K562 (cell line): Measurements from ENCODE around the gene NBDY. TPM values are rescaled to one million over a fixed set of nuclear protein-coding genes. Genes with fewer than 3 reads are reported as not detected.

Experiments used
- ATAC-seq: fragments of 200-7000 bp; cut with Tn5 transposase; 3 replicates; pipeline ENCODE4 v1.9.1; 2020; ENCODE audit warnings: moderate library complexity
- BruUV-seq: library from RNA; stranded (reverse); fragments of 400-500 nt; replicated peaks from 2 replicates; lab custom pipeline; 2021; lab: Mats Ljungman, UMichigan
- CTCF ChIA-PET: fragments of 300-600 bp; formaldehyde crosslinking; extraction: SDS; loops from one replicate; lab custom pipeline; 2021; ENCODE audit warnings: low intra/inter-chr PET ratio; lab: Yijun Ruan, JAX
- POLR2A ChIA-PET: fragments of 300-600, 350-650 bp; sonication (Branson Sonifier 250); formaldehyde crosslinking; extraction: SDS; loops from one replicate; lab custom pipeline; 2021; ENCODE audit warnings: antibody characterized with exemption, inconsistent platforms; lab: Yijun Ruan, JAX
- DNase-seq, 4 experiments: peaks; one replicate each; pipeline versions ENCODE4 v3.0.0 to v3.0.0-alpha.2; 2011 to 2018; ENCODE audit warnings: low spot score in 3 of 4, mixed read lengths in 3 of 4; ENCODE audit errors: extremely low read depth in 1 of 4
- FAIRE-seq: peaks from 2 replicates; lab custom pipeline; 2011; peaks lifted over from hg19 to GRCh38; lab: Jason Lieb, UNC
- H2AFZ ChIP-seq: 2 replicates; pipeline ENCODE4 v1.6.0; 2011; ENCODE audit warnings: low read depth, low read length, control low read depth, inconsistent platforms
- H3K27ac ChIP-seq: fragments of 200-600 bp; 3 replicates; pipeline ENCODE4 v1.8.0; 2011; ENCODE audit warnings: low read depth, mild to moderate bottlenecking, control low read depth, inconsistent platforms, low read length, moderate library complexity, mixed read lengths; ENCODE audit errors: extremely low read depth
- H3K27me3 ChIP-seq, 2 experiments: fragments of 300-600 bp in 1 of 2; 2 replicates in 1 of 2; 3 replicates in 1 of 2; pipeline versions ENCODE4 v1.6.0 to v1.8.0; 2011; ENCODE audit warnings: inconsistent platforms in 2 of 2, low read length in 2 of 2, mild to moderate bottlenecking in 1 of 2, mixed read lengths in 1 of 2, moderate library complexity in 1 of 2; ENCODE audit not compliant: control insufficient read depth in 2 of 2, insufficient read depth in 2 of 2
- H3K36me3 ChIP-seq: fragments of 300-600 bp; 3 replicates; pipeline ENCODE4 v1.8.0; 2011; ENCODE audit warnings: mild to moderate bottlenecking, low read length, inconsistent platforms; ENCODE audit not compliant: control insufficient read depth, insufficient read depth
- H3K4me1 ChIP-seq, 2 experiments: fragments of 200-600 bp in 1 of 2; replicated peaks in 1 of 2; 2 replicates in 1 of 2; 3 replicates in 1 of 2; pipeline versions ENCODE4 v1.5.1 to v1.8.0; 2011; ENCODE audit warnings: inconsistent platforms in 2 of 2, low read length in 2 of 2, mild to moderate bottlenecking in 1 of 2, mixed read lengths in 1 of 2, moderate library complexity in 1 of 2; ENCODE audit not compliant: control insufficient read depth in 2 of 2, insufficient read depth in 2 of 2
- H3K4me2 ChIP-seq: 2 replicates; pipeline ENCODE4 v1.6.1; 2011; ENCODE audit warnings: low read length, control low read depth, inconsistent platforms, mixed read lengths; ENCODE audit not compliant: insufficient read depth
- H3K4me3 ChIP-seq: fragments of 200-600 bp; sonication (generic), shearing (Covaris generic); 2 replicates; pipeline ENCODE4 v1.5.1; 2016; ENCODE audit warnings: control low read depth, inconsistent platforms
- H3K79me2 ChIP-seq: fragments of 200-600 bp; 3 replicates; pipeline ENCODE4 v1.8.0; 2011; ENCODE audit warnings: low read length, inconsistent platforms; ENCODE audit not compliant: control insufficient read depth, insufficient read depth
- H3K9ac ChIP-seq, 2 experiments: 2 replicates each; pipeline versions ENCODE4 v1.6.0 to v1.6.1; 2011; ENCODE audit warnings: low read depth in 2 of 2, low read length in 2 of 2, control low read depth in 1 of 2, inconsistent platforms in 1 of 2, mild to moderate bottlenecking in 1 of 2, mixed read lengths in 1 of 2; ENCODE audit not compliant: insufficient read depth in 1 of 2
- H3K9me1 ChIP-seq: one replicate; pipeline ENCODE4 v1.6.0; 2011; ENCODE audit warnings: inconsistent platforms, mild to moderate bottlenecking, low read length, moderate library complexity; ENCODE audit not compliant: control insufficient read depth, insufficient read depth
- H3K9me3 ChIP-seq: replicated peaks from 2 replicates; pipeline ENCODE4 v1.5.1; 2011; ENCODE audit warnings: low read depth, low read length, inconsistent platforms; ENCODE audit not compliant: control insufficient read depth, insufficient read depth
- H4K20me1 ChIP-seq: replicated peaks from 2 replicates; pipeline ENCODE4 v1.6.1; 2011; ENCODE audit warnings: low read length, inconsistent platforms, mixed read lengths; ENCODE audit not compliant: control insufficient read depth, insufficient read depth
- CTCF ChIP-seq, 3 experiments: IDR thresholded peaks in 2 of 3; conservative IDR thresholded peaks in 1 of 3; 2 replicates each; pipeline ENCODE4 v1.5.1; 2011 to 2012; ENCODE audit warnings: low read length in 3 of 3, mild to moderate bottlenecking in 3 of 3, control low read depth in 2 of 3, improper control_type of control experiment in 1 of 3, inconsistent platforms in 1 of 3, low read depth in 1 of 3, mixed read lengths in 1 of 3, moderate library complexity in 1 of 3; ENCODE audit not compliant: insufficient read depth in 2 of 3
- FUS ChIP-seq: fragments of 200-400 bp; formaldehyde crosslinking; optimal IDR thresholded peaks from 2 replicates; pipeline ENCODE3; 2017; ENCODE audit warnings: low read depth, low read length
- HNRNPK ChIP-seq: fragments of 200-400 bp; formaldehyde crosslinking; IDR thresholded peaks from one replicate; pipeline ENCODE4 v1.6.1; 2018; ENCODE audit warnings: mild to moderate bottlenecking, low read depth, low read length; ENCODE audit not compliant: poor library complexity, severe bottlenecking
- ILF3 ChIP-seq: fragments of 450-650 bp; IDR thresholded peaks from 2 replicates; pipeline ENCODE4 v1.6.1; 2018; ENCODE audit warnings: antibody characterized with exemption, mild to moderate bottlenecking, moderate library complexity, borderline replicate concordance
- KDM4B ChIP-seq, 2 experiments: fragments of 450-650 bp in 1 of 2; sonication (generic) in 1 of 2; IDR thresholded peaks; 2 replicates each; pipeline ENCODE4 v1.6.1; 2016 to 2017; ENCODE audit warnings: borderline replicate concordance in 2 of 2, antibody characterized with exemption in 1 of 2, low read depth in 1 of 2, mild to moderate bottlenecking in 1 of 2
- MAFG ChIP-seq: fragments of 450-650 bp; conservative IDR thresholded peaks from 2 replicates; pipeline ENCODE4 v1.6.1; 2016; ENCODE audit warnings: missing genetic modification characterization, missing compliant biosample characterization
- MXD1 ChIP-seq: fragments of 250-450 bp; sonication (Bioruptor Pico); IDR thresholded peaks from 2 replicates; pipeline ENCODE4 v1.8.0; 2021; ENCODE audit warnings: borderline replicate concordance, mild to moderate bottlenecking, moderate library complexity; ENCODE audit not compliant: poor library complexity, severe bottlenecking
- NCOA2 ChIP-seq, 2 experiments: fragments of 450-650 bp; IDR thresholded peaks; 2 replicates each; pipeline ENCODE4 v1.6.1; 2018; ENCODE audit warnings: mild to moderate bottlenecking in 2 of 2, moderate library complexity in 1 of 2; ENCODE audit not compliant: partially characterized antibody in 2 of 2
- SNAPC5 ChIP-seq: fragments of 250-450 bp; sonication (Bioruptor Pico); IDR thresholded peaks from 2 replicates; pipeline ENCODE4 v1.8.0; 2021; ENCODE audit warnings: moderate library complexity, mild to moderate bottlenecking, inconsistent platforms
- THRAP3 ChIP-seq: fragments of 450-650 bp; IDR thresholded peaks from 2 replicates; pipeline ENCODE4 v1.6.1; 2016; ENCODE audit warnings: mild to moderate bottlenecking, inconsistent platforms, borderline replicate concordance
- TSHZ1 ChIP-seq: fragments of 250-450 bp; sonication (Bioruptor Pico); IDR thresholded peaks from 2 replicates; pipeline ENCODE4 v1.4.0; 2020; ENCODE audit warnings: mild to moderate bottlenecking, moderate library complexity
- WGBS: fragments of 100-300 bp; shearing (Covaris generic); methylation state at CpG from one replicate; pipeline ENCODE4 v1.1.6; 2016; ENCODE audit warnings: low coverage, mixed read lengths; ENCODE audit not compliant: insufficient coverage; ENCODE audit errors: missing lambda C conversion rate; 5-methylcytosine and 5-hydroxymethylcytosine counted together
- in situ Hi-C: fragments of 300-500 bp; cut with MboI; formaldehyde crosslinking; loops from 4 replicates; pipeline ENCODE4 v1.15.0; 2018; ENCODE audit warnings: inconsistent platforms, mixed read lengths
- intact Hi-C: fragments of 100-400 bp; cut with micrococcal nuclease; formaldehyde crosslinking; loops from 2 replicates; pipeline ENCODE4 v1.14.2; 2022
- polyA plus RNA-seq, 8 experiments: library from polyadenylated mRNA; depleted of rRNA in 4 of 8; stranded (reverse) in 5 of 8; unstranded in 3 of 8; fragments of >200 nt; fragmentation: Nextera tagmentation in 2 of 8; fragmentation: Illumina TruSeq in 1 of 8; extraction: Ambion mirVana in 2 of 8; extraction: Trizol in 1 of 8; gene quantifications; 2 replicates each; pipeline versions ENCODE4 v1.2.1 to v1.2.3, GENCODE V29; 2011 to 2014; ENCODE audit warnings: inconsistent platforms in 1 of 8, missing spikeins in 1 of 8
- total RNA-seq, 7 experiments: library from RNA; depleted of rRNA in 6 of 7; stranded (reverse); fragments of >200 nt in 6 of 7; fragmentation: Illumina TruSeq in 2 of 7; extraction: Trizol in 2 of 7; gene quantifications; 2 replicates each; pipeline versions ENCODE4 v1.2.1 to v1.2.3, GENCODE V29; 2011 to 2021; ENCODE audit warnings: low replicate concordance in 1 of 7

The NBDY gene
- total and polyA plus RNA-seq, 9 of the 15 experiments (the other 6 are each of a cell fraction or from before 2014, with no cell fraction given), result 1.00 to 24.7 (median 7.0) TPM

- TF ChIP-seq TSHZ1 (CRISPR knock-in tag), result no peak
- TF ChIP-seq, all 486 proteins: peak for 0
These were observed 68.7 kb downstream of the NBDY start (continued) for GRCh38 chrX:56797574-56798338.

GRCh38 chrX:56798339-56798711, 69.3 kb downstream of the NBDY start:
- FAIRE-seq, result no peak
- no peak overlapping the region for H3K4me2 ChIP-seq
- H3K9me3 ChIP-seq, result no peaks in the 10 kb centered on the region
- peaks cover 0 to 3% of the 10 kb centered on the region in 2 experiments; a peak in 1 of 5 replicates for H3K4me1 ChIP-seq
- no peak overlapping the region for H3K4me3 ChIP-seq
- BruUV-seq, result no TSS peak
- no peak for DNase-seq
- H3K9me1 ChIP-seq, result no peaks in the 10 kb centered on the region
- H3K79me2 ChIP-seq, result no peaks in the 10 kb centered on the region
- POLR2A ChIA-PET, result interaction anchor here (0.7 kb wide), 1 partner anchor 196 kb away, joined by 4 read pairs; no protein-coding TSS in a partner anchor
- intact Hi-C loops (no loop called here), in situ Hi-C loops (no loop called here)
- H3K27me3 ChIP-seq, result no peaks in the 10 kb centered on the region
- no peak overlapping the region for H2AFZ ChIP-seq
- no peak for ATAC-seq
- no peak overlapping the region for H3K27ac ChIP-seq
- H3K9ac ChIP-seq, result no peak overlapping the region
- H4K20me1 ChIP-seq, result no peaks in the 10 kb centered on the region
- CTCF ChIA-PET, result no interaction called here
- no peaks in the 10 kb centered on the region for H3K36me3 ChIP-seq
- WGBS, result 25% methylated on average over 3 of the region's 5 CpGs
- no peak for TF ChIP-seq HNRNPK
- no peak for TF ChIP-seq THRAP3
- no peak for TF ChIP-seq KDM4B (IDR thresholded peaks at IDR 0.05; ENCODE audit: borderline replicate concordance in 2 of 2, low read depth in 1 of 2)
- no peak for TF ChIP-seq MAFG (tag)
- no peak for TF ChIP-seq SNAPC5 (CRISPR knock-in tag)
- no peak for TF ChIP-seq MXD1 (CRISPR knock-in tag)
- TF ChIP-seq NCOA2 (IDR thresholded peaks at IDR 0.05; ENCODE audit: partially characterized antibody in 2 of 2), result no peak
- TF ChIP-seq CTCF (IDR thresholded peaks at IDR 0.05 in 2 of 3, conservative IDR thresholded peaks at IDR 0.05 in 1 of 3; ENCODE audit: insufficient read depth in 2 of 3, low read depth in 1 of 3, low read length in 3 of 3), result no peak
- TF ChIP-seq FUS, result no peak
- no peak for TF ChIP-seq ILF3
